Measurements from ENCODE around the gene SLC7A10. TPM values are rescaled to one million over a fixed set of nuclear protein-coding genes. Genes with fewer than 3 reads are reported as not detected.
A peak's percentile ranks its signal among the peaks of the same experiment; 100 is the strongest.
"Not testable (repeated sequence)": the region's sequence is repeated elsewhere in the genome, so short reads cannot be mapped to it uniquely, and the experiment has no call there.

The SLC7A10 gene
- total RNA-seq, 1 donor from 2014 or later, result 1.4 TPM

- Mint-ChIP-seq H3K27me3 (ENCODE audit: low read depth) (no peaks in the 10 kb centered on the region), H3K36me3 (ENCODE audit: low read depth) (peaks cover 16% of the 10 kb centered on the region), H3K4me1 (peaks cover 11% of the 10 kb centered on the region)
These were observed 58.2 kb downstream of the SLC7A10 start for GRCh38 chr19:33167438-33167837.

GRCh38 chr19:33166037-33166436 lies 59.6 kb downstream of the SLC7A10 start:
- not testable (repeated sequence) for DNase-seq (ENCODE audit: low read depth, low spot score); H3K27me3 Mint-ChIP-seq (ENCODE audit: low read depth); H3K4me3 Mint-ChIP-seq; H3K4me1 Mint-ChIP-seq
- Mint-ChIP-seq H3K36me3 (ENCODE audit: low read depth) (peaks cover 14% of the 10 kb centered on the region), H3K9me3 (peaks cover 11% of the 10 kb centered on the region), H3K27ac (ENCODE audit: unreplicated experiment) (peak overlapping the region; percentile 43)

More at GRCh38 chr19:33167438-33167837, 58.2 kb downstream of the SLC7A10 start:
- peaks cover 11% of the 10 kb centered on the region for H3K9me3 Mint-ChIP-seq
- H3K27ac Mint-ChIP-seq (ENCODE audit: unreplicated experiment), result no peak overlapping the region
- no peak for DNase-seq (ENCODE audit: low read depth, low spot score)
- TF ChIP-seq, protein P1, sequence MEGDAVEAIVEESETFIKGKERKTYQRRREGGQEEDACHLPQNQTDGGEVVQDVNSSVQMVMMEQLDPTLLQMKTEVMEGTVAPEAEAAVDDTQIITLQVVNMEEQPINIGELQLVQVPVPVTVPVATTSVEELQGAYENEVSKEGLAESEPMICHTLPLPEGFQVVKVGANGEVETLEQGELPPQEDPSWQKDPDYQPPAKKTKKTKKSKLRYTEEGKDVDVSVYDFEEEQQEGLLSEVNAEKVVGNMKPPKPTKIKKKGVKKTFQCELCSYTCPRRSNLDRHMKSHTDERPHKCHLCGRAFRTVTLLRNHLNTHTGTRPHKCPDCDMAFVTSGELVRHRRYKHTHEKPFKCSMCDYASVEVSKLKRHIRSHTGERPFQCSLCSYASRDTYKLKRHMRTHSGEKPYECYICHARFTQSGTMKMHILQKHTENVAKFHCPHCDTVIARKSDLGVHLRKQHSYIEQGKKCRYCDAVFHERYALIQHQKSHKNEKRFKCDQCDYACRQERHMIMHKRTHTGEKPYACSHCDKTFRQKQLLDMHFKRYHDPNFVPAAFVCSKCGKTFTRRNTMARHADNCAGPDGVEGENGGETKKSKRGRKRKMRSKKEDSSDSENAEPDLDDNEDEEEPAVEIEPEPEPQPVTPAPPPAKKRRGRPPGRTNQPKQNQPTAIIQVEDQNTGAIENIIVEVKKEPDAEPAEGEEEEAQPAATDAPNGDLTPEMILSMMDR (conservative IDR thresholded peaks at IDR 0.05), result no peak
- H3K4me3 Mint-ChIP-seq, result no peak overlapping the region

- Mint-ChIP-seq H3K36me3 (ENCODE audit: low read depth) (peaks cover 5% of the 10 kb centered on the region), H3K9me3 (peaks cover 3% of the 10 kb centered on the region), H3K4me1 (no peaks in the 10 kb centered on the region), H3K27me3 (ENCODE audit: low read depth) (no peaks in the 10 kb centered on the region), H3K4me3 (no peak overlapping the region), H3K27ac (ENCODE audit: unreplicated experiment) (no peak overlapping the region)
- DNase-seq (ENCODE audit: low read depth, low spot score), result no peak
- TF ChIP-seq, protein P1 (conservative IDR thresholded peaks at IDR 0.05), result no peak
These were observed 62.2 kb downstream of the SLC7A10 start for GRCh38 chr19:33163481-33163880.

- no peak for DNase-seq (ENCODE audit: low read depth, low spot score)
These were observed 64.4 kb downstream of the SLC7A10 start for GRCh38 chr19:33161201-33161600.

DNA sequence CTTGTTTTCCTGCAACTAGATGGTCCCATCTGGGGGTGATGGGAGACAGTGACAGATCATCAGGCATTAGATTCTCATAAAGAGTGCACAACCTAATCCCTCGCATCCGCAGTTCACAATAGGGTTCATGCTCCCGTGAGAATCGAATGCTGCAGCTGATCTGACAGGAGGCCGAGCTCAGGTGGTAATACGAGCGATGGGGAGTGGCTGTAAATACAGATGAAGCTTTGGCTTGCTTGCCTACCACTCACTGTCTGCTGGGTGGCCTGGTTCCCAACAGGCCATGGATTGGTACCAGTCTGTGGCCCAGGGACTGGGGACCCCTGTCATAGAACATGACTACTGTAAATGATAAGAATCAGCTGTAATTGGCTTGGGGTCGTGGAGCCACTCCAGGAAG lies 65.8 kb downstream of the SLC7A10 start:
- no peaks in the 10 kb centered on the region for H3K4me1 Mint-ChIP-seq
- no peaks in the 10 kb centered on the region for H3K9me3 Mint-ChIP-seq
- DNase-seq (ENCODE audit: low read depth, low spot score), result no peak
- no peaks in the 10 kb centered on the region for H3K36me3 Mint-ChIP-seq (ENCODE audit: low read depth)
- TF ChIP-seq, protein P1 (conservative IDR thresholded peaks at IDR 0.05), result no peak
- no peaks in the 10 kb centered on the region for H3K27me3 Mint-ChIP-seq (ENCODE audit: low read depth)
- no peak overlapping the region for H3K4me3 Mint-ChIP-seq
- no peak overlapping the region for H3K27ac Mint-ChIP-seq (ENCODE audit: unreplicated experiment)

More at GRCh38 chr19:33161201-33161600, 64.4 kb downstream of the SLC7A10 start:
- H3K4me1 Mint-ChIP-seq, result no peaks in the 10 kb centered on the region
- H3K36me3 Mint-ChIP-seq (ENCODE audit: low read depth), result no peaks in the 10 kb centered on the region
- no peak overlapping the region for H3K27ac Mint-ChIP-seq (ENCODE audit: unreplicated experiment)
- H3K9me3 Mint-ChIP-seq, result no peaks in the 10 kb centered on the region
- no peaks in the 10 kb centered on the region for H3K27me3 Mint-ChIP-seq (ENCODE audit: low read depth)
- TF ChIP-seq, protein P1 (conservative IDR thresholded peaks at IDR 0.05), result no peak
- H3K4me3 Mint-ChIP-seq, result no peak overlapping the region

GRCh38 chr19:33159149-33159548 lies 66.5 kb downstream of the SLC7A10 start:
- DNase-seq (ENCODE audit: low read depth, low spot score), result no peak
- Mint-ChIP-seq H3K4me3 (no peak overlapping the region), H3K36me3 (ENCODE audit: low read depth) (no peaks in the 10 kb centered on the region), H3K27me3 (ENCODE audit: low read depth) (no peaks in the 10 kb centered on the region), H3K9me3 (no peaks in the 10 kb centered on the region), H3K27ac (ENCODE audit: unreplicated experiment) (no peak overlapping the region), H3K4me1 (no peaks in the 10 kb centered on the region)
- TF ChIP-seq, protein P1 (conservative IDR thresholded peaks at IDR 0.05), result no peak

Other genes with a start within 250 kb of the SLC7A10 start
- gene RHPN2, start 161.0 kb downstream of the SLC7A10 start, total RNA-seq, result 10.2 and 11.3 TPM in 2 replicates
- 12.9 TPM in 2 replicates for gene GPATCH1, start 144.7 kb downstream of the SLC7A10 start, total RNA-seq
- not detected in 2 replicates for gene WDR88, start 93.7 kb downstream of the SLC7A10 start, total RNA-seq
- 79.6 and 85.6 TPM in 2 replicates for gene LRP3, start 31.5 kb downstream of the SLC7A10 start, total RNA-seq
- gene CEBPA, start 76.7 kb upstream of the SLC7A10 start, total RNA-seq, result 1.5 and 1.7 TPM in 2 replicates
- gene CEBPG, start 147.9 kb upstream of the SLC7A10 start, total RNA-seq, result 40.2 and 41.9 TPM in 2 replicates

Measured in neural crest cell (in vitro differentiated cells).